Measurements from ENCODE around the gene ZNF487.

Gene ZNF487

DNA sequence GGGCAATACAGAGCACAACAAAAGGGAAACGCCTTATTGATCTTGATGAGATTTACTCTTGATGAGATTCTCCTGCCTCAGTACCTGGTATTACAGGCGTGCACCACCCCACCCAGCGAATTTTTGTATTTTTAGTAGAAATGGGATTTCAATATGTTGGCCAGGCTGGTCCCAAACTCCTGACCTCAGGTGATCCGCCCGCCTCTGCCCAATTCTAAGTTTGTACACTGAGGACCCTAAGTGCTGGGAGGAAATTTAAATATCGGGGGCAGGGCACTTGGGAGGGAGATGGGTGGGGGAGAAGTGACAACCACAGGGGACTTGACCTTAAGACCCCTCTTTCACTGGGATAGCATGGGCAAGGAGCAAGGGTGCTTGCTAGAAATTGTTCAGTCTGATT, 42.0 kb upstream of the ZNF487 start:
- Histone ChIP-seq H3K4me1 (ENCODE audit: control insufficient read depth in 5 of 5, insufficient read depth in 5 of 5, low read length in 5 of 5) (peaks cover 1 to 54% (median 46%) of the 10 kb centered on the region in 5 donors), H3K9me3 (ENCODE audit: control insufficient read depth in 5 of 5, low read length in 5 of 5) (no peaks in the 10 kb centered on the region), H3K27me3 (ENCODE audit: control insufficient read depth in 5 of 5, insufficient read depth in 4 of 5, low read length in 5 of 5) (no peaks in the 10 kb centered on the region), H3K36me3 (ENCODE audit: control insufficient read depth in 5 of 5, insufficient read depth in 5 of 5, low read length in 5 of 5) (peaks cover 9 to 57% (median 51%) of the 10 kb centered on the region in 5 donors), H3K9ac (ENCODE audit: low read length in 5 of 5) (peak overlapping the region in 3 of 5 donors; percentile 84 to 88 (median 86)), H3K4me3 (ENCODE audit: low read depth in 1 of 5, low read length in 5 of 5) (peak overlapping the region in 2 of 5 donors; percentile 80 to 84), H3K27ac (ENCODE audit: low read depth, low read length) (peak overlapping the region; percentile 93)

DNA sequence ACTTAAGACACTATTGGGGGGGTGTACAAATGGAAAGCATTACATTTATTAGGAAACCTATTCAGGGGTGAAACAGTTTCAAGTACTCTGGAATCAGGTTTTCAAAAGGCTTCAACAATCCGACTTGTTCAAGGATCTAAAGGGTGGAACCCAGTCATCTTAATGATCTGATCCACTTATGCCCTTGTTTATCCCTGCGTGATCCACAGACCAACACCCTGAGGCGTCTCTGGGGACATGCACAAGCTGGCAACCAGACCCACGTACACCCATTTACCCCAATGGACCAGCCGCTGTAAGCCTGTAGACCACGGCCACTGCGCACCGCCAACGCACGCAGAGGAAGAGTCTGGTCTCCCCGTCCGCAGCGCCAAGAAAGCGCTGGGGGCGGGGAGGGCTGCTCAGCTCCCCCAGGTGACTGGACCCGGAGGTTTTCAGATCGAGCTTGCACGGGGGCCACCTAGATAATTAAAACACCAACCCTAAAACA, 41.3 kb upstream of the ZNF487 start:
- peaks cover 9 to 51% (median 43%) of the 10 kb centered on the region in 5 donors for H3K36me3 ChIP-seq (ENCODE audit: control insufficient read depth in 5 of 5, insufficient read depth in 5 of 5, low read length in 5 of 5)
- H3K4me3 ChIP-seq (ENCODE audit: low read depth in 1 of 5, low read length in 5 of 5): peak overlapping the region; percentile 73 to 84 (median 80)
- H3K9me3 ChIP-seq (ENCODE audit: control insufficient read depth in 5 of 5, low read length in 5 of 5): no peaks in the 10 kb centered on the region
- H3K27ac ChIP-seq (ENCODE audit: low read depth, low read length): peak overlapping the region; percentile 93
- no peaks in the 10 kb centered on the region for H3K27me3 ChIP-seq (ENCODE audit: control insufficient read depth in 5 of 5, insufficient read depth in 4 of 5, low read length in 5 of 5)
- H3K9ac ChIP-seq (ENCODE audit: low read length in 5 of 5): peak overlapping the region; percentile 30 to 88 (median 86)
- peaks cover 1 to 55% (median 45%) of the 10 kb centered on the region in 5 donors for H3K4me1 ChIP-seq (ENCODE audit: control insufficient read depth in 5 of 5, insufficient read depth in 5 of 5, low read length in 5 of 5)

DNA sequence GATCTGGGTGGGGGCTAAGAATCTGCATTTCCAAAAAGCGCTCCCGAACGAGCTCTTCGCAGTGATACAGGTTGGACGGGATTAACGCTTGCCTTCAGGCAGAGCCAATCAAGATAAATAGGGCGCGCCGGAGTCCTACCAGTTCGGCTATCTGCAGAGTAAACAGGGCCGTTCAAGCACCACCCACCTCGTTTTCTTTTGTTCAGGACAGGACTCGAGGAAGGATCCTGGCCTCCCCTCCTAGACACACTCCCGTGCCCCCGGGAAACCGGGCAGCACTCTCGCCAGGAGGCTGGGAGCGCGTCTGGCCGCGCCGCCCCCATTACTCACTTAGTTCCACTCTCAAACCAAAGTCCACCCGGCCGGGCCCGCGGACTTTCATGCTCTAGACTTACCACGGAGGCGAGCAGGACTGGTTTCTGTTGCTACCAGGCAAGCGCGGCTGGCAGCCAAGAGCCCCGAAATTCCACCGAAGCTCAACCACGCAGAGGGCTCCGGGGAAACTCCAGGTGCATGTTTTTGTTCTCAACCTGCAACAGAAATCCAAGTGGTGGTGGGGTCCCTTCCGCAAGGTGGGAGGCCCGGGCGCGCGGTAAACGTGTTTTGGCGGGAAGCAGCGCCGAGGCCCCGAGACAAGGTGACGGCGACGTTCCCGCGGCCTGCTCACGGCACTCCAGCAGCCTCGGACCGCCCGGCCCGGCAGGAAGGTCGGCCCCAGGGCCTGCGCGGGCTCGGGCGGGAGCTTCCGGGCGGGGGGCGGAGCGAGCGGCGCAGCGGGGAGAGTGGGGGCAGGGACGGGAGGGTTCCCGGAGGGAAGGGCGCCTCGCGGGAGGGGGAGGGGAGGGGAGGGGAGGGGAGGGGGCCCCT, 40.6 kb upstream of the ZNF487 start:
- Histone ChIP-seq H3K4me3 (ENCODE audit: low read depth in 1 of 5, low read length in 5 of 5) (peak overlapping the region; percentile 73 to 84 (median 80)), H3K36me3 (ENCODE audit: control insufficient read depth in 5 of 5, insufficient read depth in 5 of 5, low read length in 5 of 5) (peaks cover 9 to 45% (median 37%) of the 10 kb centered on the region in 5 donors), H3K27ac (ENCODE audit: low read depth, low read length) (peak overlapping the region; percentile 93), H3K9ac (ENCODE audit: low read length in 5 of 5) (peak overlapping the region; percentile 30 to 88 (median 86)), H3K9me3 (ENCODE audit: control insufficient read depth in 5 of 5, low read length in 5 of 5) (no peaks in the 10 kb centered on the region), H3K27me3 (ENCODE audit: control insufficient read depth in 5 of 5, insufficient read depth in 4 of 5, low read length in 5 of 5) (no peaks in the 10 kb centered on the region), H3K4me1 (ENCODE audit: control insufficient read depth in 5 of 5, insufficient read depth in 5 of 5, low read length in 5 of 5) (peaks cover 1 to 52% (median 45%) of the 10 kb centered on the region in 5 donors)

DNA sequence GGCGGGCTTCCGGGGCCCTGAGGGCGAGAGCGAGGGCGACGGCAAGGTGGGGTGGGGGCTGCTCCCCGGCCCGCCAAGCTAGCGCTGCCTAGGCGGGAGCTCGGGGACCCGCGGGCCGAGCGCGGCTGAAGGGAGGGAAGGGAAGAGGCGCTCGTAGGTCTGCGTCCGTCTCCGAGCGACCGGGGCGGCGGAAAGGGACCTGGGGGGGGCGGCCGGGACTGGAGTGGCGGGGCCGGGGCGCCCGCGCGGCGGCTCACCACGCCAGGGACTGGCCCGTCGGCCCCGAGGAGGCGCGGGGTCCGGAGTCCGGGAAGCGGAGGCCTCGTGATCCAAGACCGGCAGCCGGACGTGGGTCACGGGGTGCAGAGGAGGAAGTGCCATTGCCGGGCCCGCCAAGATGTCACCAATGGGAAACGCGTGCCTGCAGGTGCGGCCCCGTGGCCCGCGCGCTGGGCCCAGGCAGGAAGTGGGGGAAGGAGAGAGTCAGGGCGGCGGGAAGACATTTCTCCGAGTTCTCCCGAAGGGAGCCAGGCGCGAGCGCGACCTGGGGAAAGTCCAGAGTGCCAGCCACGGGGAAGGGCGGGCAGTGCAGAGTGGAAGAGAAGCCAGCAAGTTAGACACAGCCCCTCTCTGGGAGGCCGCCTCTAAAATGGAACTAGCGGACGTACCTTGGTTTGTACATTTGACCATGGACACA, 39.8 kb upstream of the ZNF487 start:
- H3K36me3 ChIP-seq (ENCODE audit: control insufficient read depth in 5 of 5, insufficient read depth in 5 of 5, low read length in 5 of 5): peaks cover 9 to 38% (median 29%) of the 10 kb centered on the region in 5 donors
- H3K9ac ChIP-seq (ENCODE audit: low read length in 5 of 5): peak overlapping the region; percentile 16 to 88 (median 77)
- peak overlapping the region; percentile 93 for H3K27ac ChIP-seq (ENCODE audit: low read depth, low read length)
- H3K4me3 ChIP-seq (ENCODE audit: low read depth in 1 of 5, low read length in 5 of 5): peak overlapping the region; percentile 40 to 80 (median 61)
- no peaks in the 10 kb centered on the region for H3K27me3 ChIP-seq (ENCODE audit: control insufficient read depth in 5 of 5, insufficient read depth in 4 of 5, low read length in 5 of 5)
- H3K9me3 ChIP-seq (ENCODE audit: control insufficient read depth in 5 of 5, low read length in 5 of 5): no peaks in the 10 kb centered on the region
- H3K4me1 ChIP-seq (ENCODE audit: control insufficient read depth in 5 of 5, insufficient read depth in 5 of 5, low read length in 5 of 5): peaks cover 1 to 58% (median 49%) of the 10 kb centered on the region in 5 donors

DNA sequence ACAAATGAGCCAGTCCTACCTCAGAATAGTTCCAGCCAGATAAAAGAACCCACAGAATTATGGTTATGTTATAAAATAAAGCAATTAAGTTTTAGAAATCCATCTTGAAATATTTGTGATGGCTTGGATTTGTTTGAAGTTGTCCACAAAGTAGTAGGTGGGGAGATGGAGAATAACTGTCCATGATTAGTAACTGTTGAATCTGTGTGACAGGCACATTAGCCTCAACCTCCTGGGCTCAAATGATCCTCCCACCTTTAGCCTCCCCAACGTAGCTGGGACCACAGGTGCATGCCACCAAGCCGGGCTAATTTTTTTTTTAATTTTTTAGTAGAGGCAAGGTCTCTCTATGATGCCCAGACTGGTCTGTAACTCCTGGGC, 38.0 kb upstream of the ZNF487 start:
- Histone ChIP-seq H3K36me3 (ENCODE audit: control insufficient read depth in 5 of 5, insufficient read depth in 5 of 5, low read length in 5 of 5) (peaks cover 5 to 21% (median 13%) of the 10 kb centered on the region in 5 donors), H3K4me3 (ENCODE audit: low read depth in 1 of 5, low read length in 5 of 5) (no peak overlapping the region), H3K27ac (ENCODE audit: low read depth, low read length) (peak overlapping the region; percentile 13), H3K27me3 (ENCODE audit: control insufficient read depth in 5 of 5, insufficient read depth in 4 of 5, low read length in 5 of 5) (no peaks in the 10 kb centered on the region), H3K9me3 (ENCODE audit: control insufficient read depth in 5 of 5, low read length in 5 of 5) (no peaks in the 10 kb centered on the region), H3K4me1 (ENCODE audit: control insufficient read depth in 5 of 5, insufficient read depth in 5 of 5, low read length in 5 of 5) (peaks cover 1 to 63% (median 49%) of the 10 kb centered on the region in 5 donors), H3K9ac (ENCODE audit: low read length in 5 of 5) (no peak overlapping the region)

DNA sequence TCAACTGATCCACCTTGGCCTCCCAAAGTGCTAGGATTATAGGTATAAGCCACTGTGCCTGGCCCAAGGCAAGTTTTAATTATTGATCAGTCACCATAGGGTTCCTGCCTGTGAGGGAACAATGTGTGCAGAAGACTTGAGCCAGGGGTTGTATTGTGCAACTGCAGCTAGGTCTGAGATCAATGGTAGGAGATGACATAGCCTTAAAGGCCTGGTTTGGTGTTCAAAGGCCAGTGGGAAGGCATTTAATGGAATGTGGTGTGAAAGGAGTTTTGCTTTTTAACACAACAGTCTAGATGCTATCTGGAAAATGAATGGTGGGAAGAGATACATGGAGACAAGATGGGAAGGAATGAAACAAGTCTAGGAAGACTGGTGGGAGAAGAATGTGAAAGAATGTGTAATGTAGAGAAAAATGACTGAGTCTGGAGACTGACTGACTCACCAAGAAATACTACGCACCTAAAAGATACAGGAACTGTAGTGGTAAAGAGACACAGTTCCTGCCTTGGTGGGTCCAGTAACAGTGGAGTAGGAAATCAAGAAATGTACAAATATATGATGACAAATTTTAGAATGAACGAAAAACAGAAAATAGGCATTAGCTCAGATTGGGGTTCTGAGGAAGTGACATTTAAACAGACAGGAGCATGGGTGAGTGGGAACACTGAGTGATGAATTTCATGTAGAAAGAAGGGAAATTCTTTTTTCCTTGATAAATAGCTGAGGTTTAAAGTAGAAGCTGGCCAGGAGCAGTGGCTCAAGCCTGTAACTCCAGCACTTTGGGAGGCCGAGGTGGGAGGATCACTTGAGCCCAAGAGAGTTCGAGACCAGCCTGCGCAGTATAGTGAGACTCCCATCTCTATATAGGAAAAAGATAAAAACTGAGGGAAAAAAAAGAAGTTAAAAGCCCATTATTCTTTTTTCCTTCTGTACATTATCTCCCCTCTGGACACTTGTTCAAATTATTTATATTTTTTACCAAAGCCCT, 37.3 kb upstream of the ZNF487 start:
- Histone ChIP-seq H3K9me3 (ENCODE audit: control insufficient read depth in 5 of 5, low read length in 5 of 5) (no peaks in the 10 kb centered on the region), H3K4me1 (ENCODE audit: control insufficient read depth in 5 of 5, insufficient read depth in 5 of 5, low read length in 5 of 5) (peaks cover 1 to 64% (median 49%) of the 10 kb centered on the region in 5 donors), H3K4me3 (ENCODE audit: low read depth in 1 of 5, low read length in 5 of 5) (no peak overlapping the region), H3K27me3 (ENCODE audit: control insufficient read depth in 5 of 5, insufficient read depth in 4 of 5, low read length in 5 of 5) (no peaks in the 10 kb centered on the region), H3K9ac (ENCODE audit: low read length in 5 of 5) (no peak overlapping the region), H3K27ac (ENCODE audit: low read depth, low read length) (peak overlapping the region; percentile 13), H3K36me3 (ENCODE audit: control insufficient read depth in 5 of 5, insufficient read depth in 5 of 5, low read length in 5 of 5) (peaks cover 0 to 14% (median 7%) of the 10 kb centered on the region in 5 donors)

DNA sequence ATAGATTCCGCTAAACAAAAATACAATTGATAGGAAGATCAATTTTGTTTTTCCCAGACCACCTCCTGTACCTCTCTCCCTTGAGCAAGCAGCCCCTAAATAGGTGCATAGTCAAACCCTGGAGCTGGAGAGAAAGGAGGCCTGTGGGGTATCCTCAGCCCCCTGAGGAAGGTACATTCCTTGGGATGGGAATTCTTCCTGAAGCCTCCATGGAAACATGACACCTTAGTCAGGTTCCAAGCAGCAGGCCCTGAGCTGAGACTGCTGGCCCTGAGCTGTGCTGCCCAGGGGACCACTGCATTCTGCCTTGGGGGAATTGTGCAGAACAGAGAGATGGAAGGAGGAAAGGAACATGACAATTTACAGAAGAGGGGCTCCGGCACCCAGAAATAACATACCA, 35.3 kb upstream of the ZNF487 start:
- Histone ChIP-seq H3K27me3 (ENCODE audit: control insufficient read depth in 5 of 5, insufficient read depth in 4 of 5, low read length in 5 of 5) (no peaks in the 10 kb centered on the region), H3K4me3 (ENCODE audit: low read depth in 1 of 5, low read length in 5 of 5) (no peak overlapping the region), H3K9ac (ENCODE audit: low read length in 5 of 5) (peak overlapping the region in 1 of 5 donors; percentile 41), H3K36me3 (ENCODE audit: control insufficient read depth in 5 of 5, insufficient read depth in 5 of 5, low read length in 5 of 5) (peaks cover 0 to 12% (median 6%) of the 10 kb centered on the region in 5 donors), H3K9me3 (ENCODE audit: control insufficient read depth in 5 of 5, low read length in 5 of 5) (no peaks in the 10 kb centered on the region), H3K4me1 (ENCODE audit: control insufficient read depth in 5 of 5, insufficient read depth in 5 of 5, low read length in 5 of 5) (peaks cover 3 to 59% (median 51%) of the 10 kb centered on the region in 5 donors), H3K27ac (ENCODE audit: low read depth, low read length) (peak overlapping the region; percentile 4)

DNA sequence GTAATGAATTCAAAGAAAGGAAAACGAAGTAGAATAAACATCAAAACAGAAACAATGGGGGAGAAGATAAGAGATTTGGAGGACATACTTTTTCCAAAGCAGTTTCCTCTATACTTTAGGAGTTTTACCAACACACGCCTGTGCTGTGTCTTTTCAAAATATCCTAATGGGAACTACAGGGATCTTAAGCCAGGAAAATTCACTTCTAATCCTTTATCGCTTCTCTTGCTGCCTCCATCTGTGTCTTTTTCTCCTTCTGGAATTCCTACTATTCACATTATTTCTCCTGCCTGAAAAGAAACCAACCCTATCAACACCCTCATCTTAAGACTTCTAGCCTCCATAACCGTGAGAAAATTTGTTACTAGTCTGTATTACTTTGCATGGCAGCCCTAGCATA, 34.7 kb upstream of the ZNF487 start:
- Histone ChIP-seq H3K27me3 (ENCODE audit: control insufficient read depth in 5 of 5, insufficient read depth in 4 of 5, low read length in 5 of 5) (no peaks in the 10 kb centered on the region), H3K9me3 (ENCODE audit: control insufficient read depth in 5 of 5, low read length in 5 of 5) (no peaks in the 10 kb centered on the region), H3K36me3 (ENCODE audit: control insufficient read depth in 5 of 5, insufficient read depth in 5 of 5, low read length in 5 of 5) (peaks cover 0 to 12% (median 6%) of the 10 kb centered on the region in 5 donors), H3K4me1 (ENCODE audit: control insufficient read depth in 5 of 5, insufficient read depth in 5 of 5, low read length in 5 of 5) (peaks cover 3 to 61% (median 53%) of the 10 kb centered on the region in 5 donors), H3K27ac (ENCODE audit: low read depth, low read length) (peak overlapping the region; percentile 4), H3K9ac (ENCODE audit: low read length in 5 of 5) (no peak overlapping the region), H3K4me3 (ENCODE audit: low read depth in 1 of 5, low read length in 5 of 5) (no peak overlapping the region)

DNA sequence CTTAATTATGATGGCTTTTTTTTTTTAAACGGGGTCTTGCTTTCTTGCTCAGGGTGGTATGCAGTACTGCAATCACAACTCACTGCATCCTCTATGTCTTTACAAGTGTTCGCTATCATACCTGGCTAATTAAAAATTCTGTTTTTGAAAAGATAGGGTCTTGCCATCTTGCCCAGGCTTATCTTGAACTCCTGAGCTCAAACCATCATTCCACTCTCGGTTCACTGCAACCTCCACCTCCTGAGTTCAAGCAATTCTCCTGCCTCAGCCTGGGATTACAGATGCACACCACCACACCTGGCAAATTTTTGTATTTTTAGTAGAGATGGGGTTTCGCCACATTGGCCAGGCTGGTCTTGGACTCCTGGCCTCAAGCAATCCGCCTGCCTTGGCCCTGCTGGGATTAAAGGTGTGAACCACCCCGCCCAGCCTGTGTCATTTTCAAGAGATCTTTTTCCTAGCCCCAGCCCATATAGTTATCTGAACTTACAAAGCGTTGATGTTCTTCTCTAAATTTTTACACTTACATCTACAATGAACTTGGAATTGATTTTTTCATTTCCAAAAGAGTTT, 33.9 kb upstream of the ZNF487 start:
- peaks cover 4 to 62% (median 53%) of the 10 kb centered on the region in 5 donors for H3K4me1 ChIP-seq (ENCODE audit: control insufficient read depth in 5 of 5, insufficient read depth in 5 of 5, low read length in 5 of 5)
- H3K27me3 ChIP-seq (ENCODE audit: control insufficient read depth in 5 of 5, insufficient read depth in 4 of 5, low read length in 5 of 5): no peaks in the 10 kb centered on the region
- no peaks in the 10 kb centered on the region for H3K9me3 ChIP-seq (ENCODE audit: control insufficient read depth in 5 of 5, low read length in 5 of 5)
- H3K9ac ChIP-seq (ENCODE audit: low read length in 5 of 5): no peak overlapping the region
- H3K4me3 ChIP-seq (ENCODE audit: low read depth in 1 of 5, low read length in 5 of 5): no peak overlapping the region
- H3K36me3 ChIP-seq (ENCODE audit: control insufficient read depth in 5 of 5, insufficient read depth in 5 of 5, low read length in 5 of 5): peaks cover 0 to 12% (median 6%) of the 10 kb centered on the region in 5 donors
- H3K27ac ChIP-seq (ENCODE audit: low read depth, low read length): no peak overlapping the region
